Pancreas (tissue), 10 donors: Measurements from ENCODE around the gene TDRD7. TPM values are rescaled to one million over a fixed set of nuclear protein-coding genes. Genes with fewer than 3 reads are reported as not detected.

Experiments used
- ATAC-seq, 4 donors: fragments of 200-7000 bp; cut with Tn5 transposase; one replicate each; pipeline versions ENCODE4 v1.8.0 to v1.9.1; 2020; ENCODE audit warnings: mild to moderate bottlenecking in 4 of 4, moderate library complexity in 4 of 4
- DNase-seq, 6 donors: peaks; one replicate each; pipeline ENCODE4 v3.0.0-alpha.2; 2020
- FAIRE-seq: peaks from 2 replicates; lab custom pipeline; 2012; peaks lifted over from hg19 to GRCh38; lab: Jason Lieb, UNC
- H3K27ac ChIP-seq, 4 donors: fragments of 200-600 bp; sonication (generic); 1 replicate in 3 of 4; 2 replicates in 1 of 4; pipeline versions ENCODE4 v1.5.0 to v1.8.0; 2020
- H3K27me3 ChIP-seq, 4 donors: fragments of 200-600 bp; one replicate each; pipeline ENCODE4 v1.8.0; 2021
- H3K36me3 ChIP-seq, 3 donors: fragments of 200-600 bp; sonication (generic) in 1 of 3; one replicate each; pipeline versions ENCODE4 v1.5.0 to v1.8.0; 2020 to 2021
- H3K4me1 ChIP-seq, 3 donors: fragments of 200-600 bp; one replicate each; pipeline ENCODE4 v1.8.0; 2021
- H3K4me3 ChIP-seq, 4 donors: fragments of 200-600 bp; sonication (generic) in 2 of 4; one replicate each; pipeline versions ENCODE4 v1.5.0 to v1.8.0; 2020 to 2021
- H3K9me3 ChIP-seq, 4 donors: fragments of 200-600 bp; one replicate each; pipeline ENCODE4 v1.8.0; 2021
- WGBS, 2 donors: extraction: QIAGEN DNeasy Blood & Tissue Kit; methylation state at CpG; one replicate each; pipeline ENCODE4 v1.1.7; 2013; 5-methylcytosine and 5-hydroxymethylcytosine counted together
- intact Hi-C, 3 donors: fragments of 100-400 bp; cut with DNase I; formaldehyde crosslinking; loops; one replicate each; pipeline versions ENCODE4 v1.11.1 to v1.14.2; 2022
- polyA plus RNA-seq, 2 donors: library from polyadenylated mRNA; stranded (reverse); fragments of 200-250 nt; gene quantifications; one replicate each; pipeline ENCODE4 v1.2.3, GENCODE V29; 2013
- total RNA-seq, 6 donors: library from RNA; stranded (reverse); fragmentation: NEBNext Ultra II Directional in 4 of 6; extraction: Animal tissue kit (Norgen Biotek cat#: 25700) in 4 of 6; gene quantifications; one replicate each; pipeline versions ENCODE4 v1.2.1 to v1.2.4, GENCODE V29; 2021 to 2023
- TF ChIP-seq, protein P1 (sequence below), 4 donors: fragments of 200-600 bp; sonication (generic) in 3 of 4; IDR thresholded peaks; one replicate each; pipeline versions ENCODE4 v1.5.0 to v1.8.0; 2021; ENCODE audit warnings: antibody characterized with exemption in 4 of 4
- donor health status: healthy with polysubstance abuse.
- donor health status: DM: no; HTN: no; CAD: no; lungs with moderate emphysema.
- donor health status: DM: no; HTN: no; CAD: no.
- donor health status: control.
- donor health status: control.
- donor health status: Bipolar disorder and iron deficiency.
- donor health status: DM: yes; HTN: yes; CAD: no.
- donor health status: DM: no; HTN: no; CAD: no.
- donor health status: DM: no; HTN: no; CAD: no.
- donor health status: DM: yes; HTN: yes; CAD: no.

Gene TDRD7
- total and polyA plus RNA-seq, 8 donors, result 3.4 to 9.5 (median 4.7) TPM

DNA sequence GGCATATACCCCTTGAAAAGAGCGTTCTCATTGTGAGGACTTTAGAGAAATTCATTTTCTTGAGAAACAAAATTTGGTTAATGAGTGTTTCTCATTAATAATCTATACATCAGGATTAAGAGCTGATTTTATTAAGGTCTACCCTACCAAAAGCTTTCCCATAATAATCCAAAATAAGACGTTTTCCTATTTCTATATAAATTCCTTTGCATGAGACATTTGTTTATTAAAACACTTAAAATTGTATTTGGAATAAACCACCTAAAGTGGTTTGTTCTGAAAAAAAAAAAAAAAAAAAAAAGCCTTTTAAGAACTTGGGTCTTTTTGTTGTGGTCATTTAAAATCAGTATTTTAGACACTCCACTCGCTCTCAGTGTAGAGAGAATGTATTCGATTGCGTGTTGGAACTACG is 88.9 kb downstream of the TDRD7 start:
- Histone ChIP-seq H3K4me1 (peaks cover 7 to 21% (median 18%) of the 10 kb centered on the region in 3 donors), H3K9me3 (no peaks in the 10 kb centered on the region), H3K36me3 (peaks cover 0 to 7% (median 0%) of the 10 kb centered on the region in 3 donors), H3K4me3 (peak overlapping the region in 3 of 4 donors; percentile 7 to 86 (median 65)), H3K27me3 (no peaks in the 10 kb centered on the region), H3K27ac (peak overlapping the region; percentile 40 to 84 (median 58))
- ATAC-seq, result no peak
- FAIRE-seq, result no peak
- TF ChIP-seq, protein P1, sequence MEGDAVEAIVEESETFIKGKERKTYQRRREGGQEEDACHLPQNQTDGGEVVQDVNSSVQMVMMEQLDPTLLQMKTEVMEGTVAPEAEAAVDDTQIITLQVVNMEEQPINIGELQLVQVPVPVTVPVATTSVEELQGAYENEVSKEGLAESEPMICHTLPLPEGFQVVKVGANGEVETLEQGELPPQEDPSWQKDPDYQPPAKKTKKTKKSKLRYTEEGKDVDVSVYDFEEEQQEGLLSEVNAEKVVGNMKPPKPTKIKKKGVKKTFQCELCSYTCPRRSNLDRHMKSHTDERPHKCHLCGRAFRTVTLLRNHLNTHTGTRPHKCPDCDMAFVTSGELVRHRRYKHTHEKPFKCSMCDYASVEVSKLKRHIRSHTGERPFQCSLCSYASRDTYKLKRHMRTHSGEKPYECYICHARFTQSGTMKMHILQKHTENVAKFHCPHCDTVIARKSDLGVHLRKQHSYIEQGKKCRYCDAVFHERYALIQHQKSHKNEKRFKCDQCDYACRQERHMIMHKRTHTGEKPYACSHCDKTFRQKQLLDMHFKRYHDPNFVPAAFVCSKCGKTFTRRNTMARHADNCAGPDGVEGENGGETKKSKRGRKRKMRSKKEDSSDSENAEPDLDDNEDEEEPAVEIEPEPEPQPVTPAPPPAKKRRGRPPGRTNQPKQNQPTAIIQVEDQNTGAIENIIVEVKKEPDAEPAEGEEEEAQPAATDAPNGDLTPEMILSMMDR (IDR thresholded peaks at IDR 0.05), result no peak
- intact Hi-C loops, result no loop called here
- 9 to 13% methylated on average over 6 of the region's 6 CpGs for WGBS, 2 donors
- no peak for DNase-seq

- Histone ChIP-seq H3K4me1 (peaks cover 7 to 22% (median 18%) of the 10 kb centered on the region in 3 donors), H3K27me3 (no peaks in the 10 kb centered on the region), H3K9me3 (no peaks in the 10 kb centered on the region), H3K36me3 (peaks cover 0 to under 1% (median 0%) of the 10 kb centered on the region in 3 donors), H3K4me3 (peak within 1 kb of the TSS; percentile 65 to 86 (median 75)), H3K27ac (peak within 1 kb of the TSS; percentile 58 to 84 (median 69))
- no peak for FAIRE-seq
- DNase-seq, result peak; percentile 78 to 94 (median 84)
- intact Hi-C loops, result no loop called here
- 0 to 1% methylated on average over 42 to 87 of the region's 87 CpGs for WGBS, 2 donors
- TF ChIP-seq, protein P1 (IDR thresholded peaks at IDR 0.05), result no peak
- peak; percentile 80 to 86 (median 84) for ATAC-seq
Measured at GRCh38 chr9:97501177-97501971, 89.5 kb downstream of the TDRD7 start, which contains the start of gene TMOD1. Gene TMOD1 (plus strand): TSS chr9:97501666. CDS start chr9:97524189, 22,523 bp downstream.

GRCh38 chr9:97501972-97502221 is 90.0 kb downstream of the TDRD7 start:
- DNase-seq (peak in 1 of 6 donors; percentile 53), ATAC-seq (peak in 2 of 4 donors; percentile 3 to 6), FAIRE-seq (no peak)
- H3K27me3 ChIP-seq, result no peaks in the 10 kb centered on the region
- 1% methylated on average over 26 to 30 of the region's 30 CpGs for WGBS, 2 donors
- intact Hi-C loops, result no loop called here
- peaks cover 7 to 22% (median 18%) of the 10 kb centered on the region in 3 donors for H3K4me1 ChIP-seq
- TF ChIP-seq, protein P1 (IDR thresholded peaks at IDR 0.05), result no peak
- peak overlapping the region; percentile 45 to 84 (median 68) for H3K27ac ChIP-seq
- H3K4me3 ChIP-seq, result peak overlapping the region; percentile 65 to 86 (median 75)
- no peaks in the 10 kb centered on the region for H3K36me3 ChIP-seq
- no peaks in the 10 kb centered on the region for H3K9me3 ChIP-seq

GRCh38 chr9:97502222-97502983 is 90.5 kb downstream of the TDRD7 start:
- H3K9me3 ChIP-seq, result no peaks in the 10 kb centered on the region
- peak overlapping the region; percentile 65 to 86 (median 75) for H3K4me3 ChIP-seq
- H3K27me3 ChIP-seq, result no peaks in the 10 kb centered on the region
- H3K36me3 ChIP-seq, result no peaks in the 10 kb centered on the region
- peak; percentile 28 to 80 (median 42) for DNase-seq
- intact Hi-C loops, result no loop called here
- peak overlapping the region; percentile 45 to 84 (median 68) for H3K27ac ChIP-seq
- TF ChIP-seq, protein P1 (IDR thresholded peaks at IDR 0.05), result no peak
- peak in 3 of 4 donors; percentile 37 to 46 (median 46) for ATAC-seq
- H3K4me1 ChIP-seq, result peaks cover 7 to 22% (median 18%) of the 10 kb centered on the region in 3 donors
- FAIRE-seq, result no peak
- WGBS, 2 donors, result 2% methylated on average over 44 to 49 of the region's 49 CpGs
